DMS 273 (cell line): ENCODE data around the gene SLC25A21.

Source experiments
- DNase-seq: peaks from one replicate; lab custom pipeline; 2025; ENCODE audit not compliant: unreplicated experiment; lab: John Stamatoyannopoulos, UW

The SLC25A21 gene

DNA sequence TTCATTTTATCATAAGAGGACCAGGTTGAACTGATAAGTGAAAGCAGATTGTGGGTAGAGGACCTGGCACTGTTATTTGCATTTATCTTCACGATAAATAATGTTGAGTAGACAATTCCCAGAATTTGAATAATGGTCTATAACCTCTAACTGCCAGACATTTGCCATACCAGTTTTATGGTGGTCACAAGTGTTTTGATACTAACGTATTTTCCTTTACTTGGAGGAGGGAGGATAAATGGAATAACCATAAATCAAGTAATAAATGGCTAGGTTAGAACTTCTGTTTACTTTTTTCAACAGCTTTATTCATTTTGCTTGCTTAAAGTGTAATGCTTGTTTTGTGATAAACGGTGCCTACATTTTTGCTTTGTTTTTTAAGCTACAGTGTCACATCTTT is 501.3 kb downstream of the SLC25A21 start:
- no peak for DNase-seq

DNA sequence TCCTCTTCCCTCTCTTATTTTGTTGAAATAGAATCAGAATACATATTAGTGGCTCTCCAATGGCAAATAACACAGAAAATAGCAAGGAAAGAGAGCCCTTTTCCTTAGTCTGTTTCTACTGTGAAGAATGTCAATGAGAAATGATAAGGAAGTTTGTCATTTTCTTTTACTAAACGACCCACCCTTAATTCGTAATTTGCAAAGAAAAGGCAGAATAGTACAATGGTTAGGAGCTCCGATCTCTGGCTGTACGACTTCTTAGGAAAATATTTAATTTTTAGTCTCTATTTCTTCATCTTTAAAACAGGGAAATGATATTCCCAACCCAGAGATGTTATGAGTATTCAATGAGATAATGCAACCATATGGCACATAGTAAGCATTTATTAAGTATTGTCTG is 504.7 kb downstream of the SLC25A21 start:
- no peak for DNase-seq

DNA sequence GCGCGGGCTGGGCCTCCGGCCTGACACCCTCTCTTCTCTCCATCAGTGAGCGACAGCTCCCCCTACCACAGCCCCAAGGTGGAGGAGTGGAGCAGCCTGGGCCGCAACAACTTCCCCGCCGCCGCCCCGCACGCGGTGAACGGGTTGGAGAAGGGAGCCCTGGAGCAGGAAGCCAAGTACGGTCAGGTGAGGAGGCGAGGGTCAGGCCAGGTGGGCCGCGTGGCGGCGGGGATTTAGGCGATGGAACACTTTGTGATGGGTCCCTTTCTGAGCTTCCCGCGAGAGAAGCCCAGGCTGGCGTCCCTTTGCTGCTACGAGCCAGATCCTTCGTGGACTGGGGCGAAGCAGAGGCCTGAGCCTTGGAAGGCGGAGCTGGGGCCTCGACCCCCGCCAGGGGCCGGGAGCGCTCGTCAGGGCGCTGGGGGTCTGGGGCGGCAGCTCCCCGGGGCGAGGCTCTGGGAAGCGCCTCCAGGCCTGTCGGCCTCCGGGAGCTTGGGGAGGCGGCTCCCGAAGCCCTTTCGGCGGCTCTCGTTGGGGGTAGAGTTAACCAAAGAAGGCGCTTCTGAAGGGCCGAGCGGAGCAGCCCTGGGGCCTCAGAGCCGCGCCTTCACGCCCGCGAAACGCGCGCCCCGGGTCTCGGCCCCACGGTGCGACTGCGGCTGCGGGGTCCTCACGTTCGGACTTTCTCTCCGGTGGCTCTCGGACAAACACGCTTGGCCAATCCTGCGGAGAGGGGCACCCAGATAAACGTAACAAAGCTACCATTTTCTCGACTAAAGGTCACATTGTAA is 505.8 kb downstream of the SLC25A21 start:
- no peak for DNase-seq

GRCh38 chr14:36665887-36666415 is 506.5 kb downstream of the SLC25A21 start:
- no peak for DNase-seq

DNA sequence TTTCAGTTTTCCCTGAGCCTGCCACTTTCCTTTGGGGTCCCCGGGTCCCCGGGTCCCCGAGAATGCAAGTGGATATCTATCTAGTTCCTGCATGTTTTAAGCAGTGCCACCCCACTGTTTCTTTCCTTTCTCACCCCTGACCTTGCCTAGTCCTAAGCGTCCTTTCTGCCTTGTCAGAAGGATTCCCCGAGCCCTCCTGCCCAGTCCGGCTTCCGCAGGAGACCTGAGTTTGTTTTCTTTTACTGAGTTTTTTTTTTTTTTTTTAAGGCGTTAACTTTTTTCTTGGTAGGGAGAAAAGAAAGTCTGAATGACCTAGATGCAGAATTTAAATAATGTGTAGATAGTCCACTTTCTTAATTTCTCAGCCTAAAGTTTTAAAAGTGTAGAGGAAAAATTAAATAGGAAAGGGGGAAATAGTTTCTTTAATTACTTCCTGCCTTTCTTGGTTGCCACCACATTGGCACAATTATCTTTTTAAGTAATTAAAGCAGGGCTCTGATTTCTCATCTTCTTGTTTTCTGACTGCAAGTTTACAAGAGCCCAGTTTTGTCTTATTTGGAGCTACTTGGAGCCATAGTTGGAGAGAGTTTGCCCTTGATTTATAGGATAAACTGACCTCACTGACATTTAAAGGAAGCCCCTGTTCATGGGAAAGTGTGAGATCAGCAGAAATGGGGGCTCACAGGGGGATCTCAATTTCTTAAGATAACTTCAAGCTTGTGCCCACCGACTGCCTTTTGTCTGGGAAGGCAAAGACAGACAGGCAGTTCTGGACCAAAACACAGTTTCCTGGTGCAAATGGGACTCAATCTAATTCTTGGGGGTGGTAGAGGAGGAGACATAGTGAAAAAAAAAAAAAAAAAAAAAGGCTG is 507.8 kb downstream of the SLC25A21 start:
- no peak for DNase-seq

GRCh38 chr14:36663404-36664321 is 508.7 kb downstream of the SLC25A21 start:
- DNase-seq = peak; percentile 14

DNA sequence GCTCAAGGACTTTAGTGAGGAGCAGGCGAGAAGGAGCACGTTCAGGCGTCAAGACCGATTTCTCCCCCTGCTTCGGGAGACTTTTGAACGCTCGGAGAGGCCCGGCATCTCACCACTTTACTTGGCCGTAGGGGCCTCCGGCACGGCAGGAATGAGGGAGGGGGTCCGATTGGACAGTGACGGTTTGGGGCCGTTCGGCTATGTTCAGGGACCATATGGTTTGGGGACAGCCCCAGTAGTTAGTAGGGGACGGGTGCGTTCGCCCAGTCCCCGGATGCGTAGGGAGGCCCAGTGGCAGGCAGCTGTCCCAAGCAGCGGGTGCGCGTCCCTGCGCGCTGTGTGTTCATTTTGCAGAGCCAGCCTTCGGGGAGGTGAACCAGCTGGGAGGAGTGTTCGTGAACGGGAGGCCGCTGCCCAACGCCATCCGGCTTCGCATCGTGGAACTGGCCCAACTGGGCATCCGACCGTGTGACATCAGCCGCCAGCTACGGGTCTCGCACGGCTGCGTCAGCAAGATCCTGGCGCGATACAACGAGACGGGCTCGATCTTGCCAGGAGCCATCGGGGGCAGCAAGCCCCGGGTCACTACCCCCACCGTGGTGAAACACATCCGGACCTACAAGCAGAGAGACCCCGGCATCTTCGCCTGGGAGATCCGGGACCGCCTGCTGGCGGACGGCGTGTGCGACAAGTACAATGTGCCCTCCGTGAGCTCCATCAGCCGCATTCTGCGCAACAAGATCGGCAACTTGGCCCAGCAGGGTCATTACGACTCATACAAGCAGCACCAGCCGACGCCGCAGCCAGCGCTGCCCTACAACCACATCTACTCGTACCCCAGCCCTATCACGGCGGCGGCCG is 509.6 kb downstream of the SLC25A21 start:
- DNase-seq = peak; percentile 59

DNA sequence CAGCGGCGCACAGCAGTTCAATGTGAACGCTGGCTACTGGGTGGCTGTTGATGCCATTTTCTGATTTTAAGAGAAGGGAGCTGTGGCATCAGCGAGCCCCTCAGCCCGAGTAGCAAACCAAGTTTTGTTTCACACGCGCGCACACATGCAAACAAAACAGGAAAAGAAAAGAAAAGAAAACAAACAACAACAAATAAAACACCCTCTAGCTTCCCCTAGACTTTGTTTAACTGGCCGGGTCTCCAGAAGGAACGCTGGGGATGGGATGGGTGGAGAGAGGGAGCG is 510.2 kb downstream of the SLC25A21 start:
- no peak for DNase-seq

DNA sequence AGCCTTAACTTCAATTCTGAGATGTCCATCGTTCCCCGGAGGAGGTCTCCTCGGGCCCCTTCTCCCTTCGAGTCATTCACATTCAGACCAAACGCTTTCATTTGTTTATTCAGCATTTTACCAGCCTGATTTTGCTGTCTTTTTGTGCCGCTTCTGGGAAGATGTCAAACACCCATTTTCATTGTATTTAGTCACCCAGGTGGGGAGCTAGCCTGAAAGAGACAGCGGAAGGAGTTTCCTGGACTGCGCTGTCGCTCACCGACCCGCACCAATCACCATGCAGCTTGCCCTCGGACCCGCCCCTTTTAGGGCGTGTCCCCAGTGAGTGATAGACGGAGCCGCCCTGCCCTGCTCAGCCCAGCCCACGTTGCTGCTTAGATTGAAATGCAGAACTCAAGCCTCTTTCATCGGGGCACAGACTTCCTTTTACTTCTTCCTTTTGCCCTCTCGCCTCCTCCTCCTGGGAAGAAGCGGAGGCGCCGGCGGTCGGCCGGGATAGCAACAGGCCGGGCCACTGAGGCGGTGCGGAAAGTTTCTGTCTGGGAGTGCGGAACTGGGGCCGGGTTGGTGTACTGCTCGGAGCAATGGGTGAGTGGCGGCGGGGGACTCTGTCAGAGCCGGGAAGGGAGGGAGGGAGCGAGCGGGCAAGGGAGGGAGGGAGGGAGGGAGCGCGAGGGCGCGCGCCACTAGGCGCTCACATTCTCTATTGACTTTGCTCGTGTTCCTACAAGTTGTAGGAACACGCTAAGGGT is 510.7 kb downstream of the SLC25A21 start, which contains the start of gene PAX9:
PAX9 (plus strand) TSS at position 355 of the 752 bp plus-strand sequence; CDS start at position 585, 230 bp downstream.
- DNase-seq = peak; percentile 97

DNA sequence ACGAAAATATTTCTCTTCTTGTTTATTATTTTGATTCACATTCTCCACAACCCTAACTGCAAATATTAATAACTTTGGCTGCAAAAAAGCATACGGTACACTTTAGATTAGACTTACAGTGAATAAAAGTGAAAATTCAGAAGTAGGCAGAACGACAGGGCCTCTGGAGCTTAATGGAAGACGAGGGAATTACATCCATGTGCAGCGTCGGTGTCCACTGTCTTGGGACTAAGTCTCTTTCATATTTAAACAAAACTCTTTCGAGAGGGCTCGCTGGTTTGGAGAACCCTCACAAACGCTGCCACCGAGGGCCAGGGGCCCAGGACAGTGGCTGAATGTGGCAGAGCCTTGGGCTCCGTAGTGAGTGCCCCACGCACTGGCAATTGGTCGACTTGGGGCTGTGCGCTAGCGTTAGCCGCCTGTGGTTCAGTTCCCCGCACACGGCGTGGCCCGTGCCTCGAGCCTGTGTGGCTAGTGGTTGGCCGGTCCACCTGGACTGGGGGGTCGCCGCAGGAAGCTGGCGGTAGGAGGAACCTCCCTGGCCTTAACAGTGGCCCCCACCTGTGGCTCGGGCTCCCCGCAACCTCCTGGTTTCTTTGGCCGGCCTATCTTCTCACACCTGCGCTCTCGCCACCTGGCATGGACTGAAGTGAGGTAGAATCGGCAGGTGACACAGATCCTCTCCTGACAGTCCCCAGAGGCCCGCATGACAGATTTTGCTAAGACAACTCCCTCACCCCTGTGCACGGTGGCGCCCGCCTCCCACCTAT is 511.5 kb downstream of the SLC25A21 start:
- no peak for DNase-seq

GRCh38 chr14:36659822-36660735 is 512.3 kb downstream of the SLC25A21 start:
- DNase-seq = no peak

- DNase-seq = no peak
Measured at GRCh38 chr14:36659010-36659821, 513.2 kb downstream of the SLC25A21 start.

DNA sequence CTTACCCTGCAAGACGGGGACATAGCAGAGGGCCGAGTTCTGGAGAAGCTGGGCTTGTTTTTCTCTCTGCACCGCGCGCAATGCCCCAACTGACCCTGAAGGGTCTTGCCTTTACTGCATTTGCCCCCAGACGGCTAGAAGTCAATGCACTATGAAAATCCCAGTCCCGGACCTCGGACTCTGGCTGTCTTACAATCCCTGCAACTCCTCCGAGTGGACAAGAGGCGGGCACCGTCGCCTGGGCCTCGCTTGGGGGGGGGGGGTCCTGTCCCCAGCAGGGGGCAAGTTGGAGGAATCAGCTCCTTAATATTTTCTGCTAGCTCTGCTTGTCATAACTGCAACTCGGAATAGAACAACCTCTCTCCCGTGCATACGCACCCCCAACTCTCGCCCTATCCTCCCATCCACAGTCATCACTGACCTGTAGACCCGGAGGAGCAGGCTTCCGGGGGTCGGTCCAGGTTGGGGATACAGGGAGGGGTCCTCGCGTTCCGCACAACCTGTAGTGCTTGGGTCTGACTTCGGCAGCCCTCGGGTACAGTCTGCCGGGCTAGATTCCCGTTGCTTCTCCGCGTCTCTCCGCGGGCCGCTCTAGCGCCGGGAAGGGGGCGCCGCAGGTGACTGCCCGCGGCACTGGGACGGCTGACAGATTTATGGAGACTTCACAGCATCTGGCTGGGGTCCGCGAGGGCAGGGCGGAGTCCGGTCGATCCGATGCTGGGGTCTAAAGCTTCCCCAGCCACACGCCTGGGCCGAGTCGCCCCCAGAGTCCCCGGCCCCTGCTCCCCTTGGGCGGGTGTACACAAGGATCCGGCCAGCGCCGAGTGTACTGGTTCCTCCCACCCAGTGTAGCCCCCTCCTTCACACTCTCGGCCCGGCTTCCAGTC is 514.0 kb downstream of the SLC25A21 start:
- no peak for DNase-seq

- peak; percentile 23 for DNase-seq
Measured at GRCh38 chr14:36657399-36658122, 514.8 kb downstream of the SLC25A21 start.
